ENCODE measurements around the gene BARHL2.

The BARHL2 gene

GRCh38 chr1:90724361-90724760 is 7.3 kb upstream of the BARHL2 start:
- DNase-seq, result no peak

DNA sequence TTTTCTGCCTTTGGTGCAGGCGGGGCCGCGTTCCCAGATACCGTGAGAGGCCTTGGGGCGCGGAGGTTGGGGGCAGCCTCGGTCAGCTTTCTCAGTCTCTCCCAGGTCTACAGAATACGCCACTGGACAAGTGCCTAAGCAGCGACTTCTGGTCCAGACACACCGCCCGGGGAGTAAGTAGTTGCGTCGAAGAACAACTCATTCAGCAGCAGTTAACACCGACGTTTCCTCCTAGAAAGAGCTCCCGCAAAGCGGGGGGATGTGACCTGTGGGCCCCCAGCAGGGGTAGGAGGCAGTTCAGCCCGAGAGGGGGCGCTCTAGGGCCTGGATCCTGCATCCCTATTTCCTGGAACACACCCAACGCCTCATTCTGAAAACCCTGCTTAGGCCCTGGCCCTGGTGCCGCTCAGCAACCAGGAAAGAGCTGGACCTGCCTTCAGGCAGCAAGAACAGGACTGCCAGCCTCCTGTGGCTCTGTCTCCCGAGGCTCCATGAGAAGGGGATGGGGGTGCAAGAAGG is 6.5 kb upstream of the BARHL2 start:
- no peak for DNase-seq

DNA sequence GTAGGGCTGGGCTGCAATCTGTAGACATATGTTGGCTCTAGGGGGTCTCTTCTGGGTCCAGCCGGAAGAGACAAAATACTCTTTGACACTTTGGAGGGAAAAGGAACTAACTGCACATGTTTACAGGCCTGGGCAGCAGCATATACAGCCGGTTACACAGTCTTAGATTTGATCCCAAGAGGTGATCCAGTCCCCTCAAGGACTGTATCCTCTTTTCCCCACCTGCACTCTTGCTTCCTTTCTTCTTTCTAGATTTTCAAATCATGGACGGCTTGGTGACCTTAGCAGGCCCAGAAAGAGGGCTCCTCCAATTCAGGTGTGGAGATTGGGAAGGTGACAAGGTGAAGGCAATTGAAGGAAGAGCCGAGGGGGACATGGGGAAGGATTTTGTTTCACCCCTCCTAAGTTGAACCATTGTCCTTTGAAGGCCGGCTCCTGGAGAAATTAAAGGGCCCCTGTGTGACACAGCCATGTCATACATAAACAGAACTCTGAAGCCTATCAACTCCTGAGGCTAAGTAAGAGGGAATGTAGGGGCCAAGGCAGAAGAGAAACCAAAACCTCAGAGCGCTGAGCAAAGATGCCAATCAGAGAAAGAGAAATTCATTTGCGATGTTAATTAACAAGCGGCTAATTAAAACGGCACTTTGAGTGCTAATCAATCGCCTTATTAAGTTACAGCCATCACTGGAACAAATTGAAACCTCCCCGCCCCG is 5.9 kb upstream of the BARHL2 start:
- DNase-seq, result no peak

GRCh38 chr1:90721210-90722194 is 4.4 kb upstream of the BARHL2 start:
- DNase-seq, result peak; percentile 42

DNA sequence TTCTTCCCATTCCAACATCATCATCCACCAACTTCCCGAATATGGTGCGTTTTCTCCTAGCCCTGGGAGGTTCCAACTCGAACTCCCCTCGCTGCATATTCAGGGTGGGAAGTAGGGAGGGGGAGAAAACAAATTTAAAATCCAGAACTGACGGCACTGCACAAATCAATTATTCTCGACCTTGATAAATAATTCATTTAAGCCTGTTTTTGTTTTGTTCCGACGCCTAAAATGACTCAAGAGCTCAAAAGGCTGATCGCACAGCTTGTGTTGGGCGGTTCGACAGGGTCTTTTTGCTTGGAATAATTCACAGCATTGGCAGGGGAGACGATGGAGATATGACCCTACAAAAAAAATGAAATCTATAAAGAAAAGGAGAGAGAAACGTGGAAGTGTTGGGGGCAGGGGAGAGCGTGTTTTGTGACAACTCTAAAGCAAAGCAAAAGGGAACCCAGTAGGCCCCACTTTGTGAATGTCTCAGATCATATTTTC is 3.1 kb upstream of the BARHL2 start:
- no peak for DNase-seq

DNA sequence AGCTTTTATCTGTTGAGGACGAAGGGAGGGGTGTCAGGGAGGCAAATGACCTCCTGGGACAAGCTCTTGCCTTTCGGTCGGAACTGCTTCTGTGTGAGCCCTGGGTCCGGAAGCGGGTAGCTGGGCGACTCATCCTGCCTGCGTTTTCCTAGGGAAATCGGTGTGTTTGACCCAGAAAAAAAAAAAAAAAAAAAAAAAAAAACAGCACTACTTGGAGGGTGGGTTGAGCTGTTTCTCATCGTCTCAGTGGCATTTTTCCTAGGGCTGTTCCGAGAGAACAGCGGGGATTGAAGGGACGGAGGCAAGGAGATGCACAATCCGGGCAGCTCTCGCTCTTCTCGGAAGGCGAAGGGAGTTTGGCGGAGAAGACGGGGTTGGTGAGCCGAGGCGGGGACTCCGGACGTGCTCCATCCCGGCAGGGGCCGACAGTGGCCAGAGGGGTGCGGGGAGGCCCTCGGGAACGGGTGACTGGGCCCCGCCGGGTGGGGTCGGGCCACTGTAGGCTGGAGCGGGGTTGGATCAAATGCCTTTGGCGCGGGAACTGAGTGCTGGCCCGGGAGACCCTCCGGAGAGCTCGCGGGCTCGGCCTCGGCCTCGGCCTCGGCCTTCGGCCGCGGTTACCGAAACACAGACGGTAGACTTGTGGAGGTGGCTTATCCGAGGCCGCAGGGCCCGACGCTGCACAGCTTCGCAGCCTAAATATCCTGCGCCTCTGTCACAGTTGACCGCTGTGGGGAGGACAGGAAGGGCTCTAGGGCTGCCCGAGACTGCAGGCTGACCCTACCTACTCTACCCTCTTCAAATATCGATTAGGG is 2.4 kb upstream of the BARHL2 start:
- no peak for DNase-seq

DNA sequence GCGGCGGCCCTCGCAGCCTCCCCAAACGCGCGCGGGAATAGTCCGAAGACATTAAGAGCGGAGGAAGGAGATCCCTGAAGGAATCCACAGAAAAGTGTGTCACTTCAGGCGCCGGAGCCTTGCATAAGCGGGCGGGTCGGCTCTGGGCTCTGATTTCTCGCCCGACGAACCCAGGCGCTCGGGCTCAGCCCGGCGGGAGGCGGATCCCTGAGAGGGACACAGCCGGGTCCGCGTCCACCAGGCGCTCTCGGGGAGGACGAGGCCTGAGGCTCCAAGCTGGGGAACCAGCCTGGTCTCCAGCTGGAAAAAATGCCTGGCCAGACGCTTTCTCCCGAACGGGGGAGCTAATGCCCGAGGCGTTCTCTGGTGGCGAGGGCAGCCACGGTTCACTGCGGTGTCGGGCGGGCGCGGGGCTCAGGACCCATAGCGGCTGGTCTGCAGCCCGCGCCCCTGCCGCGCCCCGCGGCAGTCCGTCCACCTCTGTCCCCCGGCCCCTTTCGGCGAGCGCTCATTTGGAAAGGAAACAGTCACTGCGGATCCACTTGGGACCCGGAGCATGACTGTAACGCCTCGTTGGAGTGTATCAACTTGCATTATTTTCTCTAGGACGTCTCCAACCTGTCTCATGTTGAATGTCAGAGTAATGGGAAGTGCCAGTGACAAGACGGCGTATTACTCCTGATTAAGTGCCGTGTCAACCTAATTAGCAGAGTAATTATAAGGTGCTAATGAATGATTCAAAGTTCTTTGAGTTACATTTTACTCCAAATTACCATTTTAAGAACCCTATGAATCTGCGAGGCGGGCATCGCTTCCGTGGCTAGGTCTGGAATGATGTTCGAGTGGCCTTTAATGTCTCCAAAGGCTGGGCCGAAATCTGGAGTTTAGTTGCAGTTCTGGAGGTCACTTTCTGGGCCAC is 1.6 kb upstream of the BARHL2 start:
- DNase-seq, result no peak

DNA sequence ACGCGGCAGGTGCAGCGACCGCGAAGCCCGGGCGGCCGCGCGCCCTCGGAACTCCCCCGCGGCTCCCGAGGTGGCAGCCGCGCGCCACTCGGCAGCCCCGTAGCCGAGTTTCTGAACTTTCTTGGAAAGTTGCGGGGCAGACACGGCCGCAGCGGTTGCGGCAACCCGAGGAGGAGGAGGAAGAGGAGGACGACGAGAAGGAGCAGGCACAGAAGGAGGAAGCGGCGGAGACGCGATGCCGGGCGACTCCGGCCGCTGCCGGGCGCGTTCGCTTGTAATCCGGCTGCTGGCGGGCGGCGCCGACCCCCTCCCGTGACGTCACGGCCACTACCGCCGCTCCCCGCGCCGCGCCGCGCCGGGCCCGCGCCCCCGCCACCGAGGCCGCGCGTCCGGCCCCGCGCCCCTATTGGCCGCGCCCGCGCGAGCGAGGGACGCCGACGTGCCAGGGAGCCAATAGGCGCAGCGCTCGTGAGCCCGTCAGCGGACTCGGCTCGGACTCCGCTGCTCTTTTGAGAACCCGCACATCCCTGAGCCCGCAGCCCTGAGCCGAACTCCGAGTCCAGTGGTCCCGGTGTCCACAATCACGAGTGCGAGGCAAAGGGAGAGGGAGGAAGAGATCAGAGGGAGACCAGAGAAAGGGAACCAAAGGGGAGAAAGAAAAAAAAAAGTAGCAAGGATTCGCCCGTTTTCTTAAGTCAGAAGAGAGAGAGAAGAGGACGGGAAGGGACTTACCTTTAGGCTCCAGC is 736 bp upstream of the BARHL2 start:
- DNase-seq, result peak; percentile 29

DNA sequence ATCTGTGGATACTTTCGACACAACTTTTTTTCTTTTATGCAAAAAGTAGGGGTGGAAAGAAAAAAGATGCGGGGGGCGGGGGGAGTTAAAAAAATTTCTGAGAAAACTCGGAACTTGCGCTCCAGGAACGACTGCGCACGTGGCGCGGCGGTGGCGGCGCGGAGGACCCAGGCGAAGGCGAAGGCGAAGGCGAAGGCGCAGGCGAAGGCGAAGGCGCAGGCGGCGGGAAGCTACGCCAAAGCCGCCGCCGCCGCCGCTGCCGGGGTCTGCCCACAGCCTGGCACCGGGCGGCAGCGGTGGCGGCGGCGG is 208 bp upstream of the BARHL2 start:
- DNase-seq, result no peak

DNA sequence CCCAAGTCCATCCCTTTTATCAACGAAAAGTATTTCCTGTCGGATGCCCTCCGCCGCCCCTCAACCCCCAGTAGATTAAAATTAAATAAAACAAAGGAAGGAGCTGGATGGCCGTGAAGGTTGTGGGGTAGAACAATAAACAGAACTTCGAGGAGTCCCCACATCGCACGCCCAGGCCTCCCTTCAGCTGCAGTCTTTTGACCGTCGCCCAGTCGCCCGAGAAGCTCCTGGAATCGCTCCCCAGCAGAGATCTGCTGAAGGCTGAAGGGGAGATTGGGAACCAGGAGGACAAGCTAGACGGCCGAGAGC is 905 bp downstream of the BARHL2 start:
- no peak for DNase-seq

DNA sequence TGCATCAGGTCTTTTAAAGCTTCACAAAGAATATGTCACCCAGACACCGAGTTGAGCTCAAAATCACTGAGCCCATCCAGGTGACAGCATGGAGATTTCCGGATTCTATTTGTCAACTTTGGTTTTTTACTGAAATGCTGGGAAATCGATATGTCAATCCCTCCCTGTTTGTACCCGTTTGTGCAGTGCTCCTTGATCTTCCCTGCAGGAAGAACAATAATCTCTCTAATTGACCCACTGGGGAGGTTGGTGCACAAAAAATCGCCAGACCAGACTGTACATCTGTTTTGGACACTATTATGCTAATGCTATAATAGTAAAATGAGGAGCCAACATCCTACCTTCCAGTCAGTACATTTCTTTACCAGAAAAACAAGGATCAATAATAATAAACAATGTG is 1.8 kb downstream of the BARHL2 start:
- no peak for DNase-seq

DNA sequence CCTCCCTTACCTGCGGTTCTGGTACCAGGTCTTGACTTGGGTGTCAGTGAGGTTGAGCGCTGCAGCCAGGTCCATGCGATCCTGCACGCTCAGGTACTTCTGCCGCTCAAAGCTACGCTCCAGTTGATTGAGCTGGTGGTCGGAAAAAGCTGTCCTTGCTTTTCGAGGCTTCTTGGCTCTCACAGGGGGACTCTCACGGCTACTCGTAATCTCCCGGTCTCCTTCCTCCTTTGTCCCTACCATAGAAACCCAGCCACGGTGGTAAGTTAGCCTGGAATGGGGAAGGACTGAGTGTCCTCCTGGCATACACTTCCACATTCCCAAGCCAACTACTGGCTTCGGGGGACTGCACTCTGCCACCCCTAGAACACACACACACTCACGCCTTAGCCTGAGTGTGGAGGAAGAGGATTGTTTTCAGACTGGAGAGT is 2.6 kb downstream of the BARHL2 start:
- no peak for DNase-seq

- no peak for DNase-seq
These were observed 3.2 kb downstream of the BARHL2 start for GRCh38 chr1:90713741-90714509.

DNA sequence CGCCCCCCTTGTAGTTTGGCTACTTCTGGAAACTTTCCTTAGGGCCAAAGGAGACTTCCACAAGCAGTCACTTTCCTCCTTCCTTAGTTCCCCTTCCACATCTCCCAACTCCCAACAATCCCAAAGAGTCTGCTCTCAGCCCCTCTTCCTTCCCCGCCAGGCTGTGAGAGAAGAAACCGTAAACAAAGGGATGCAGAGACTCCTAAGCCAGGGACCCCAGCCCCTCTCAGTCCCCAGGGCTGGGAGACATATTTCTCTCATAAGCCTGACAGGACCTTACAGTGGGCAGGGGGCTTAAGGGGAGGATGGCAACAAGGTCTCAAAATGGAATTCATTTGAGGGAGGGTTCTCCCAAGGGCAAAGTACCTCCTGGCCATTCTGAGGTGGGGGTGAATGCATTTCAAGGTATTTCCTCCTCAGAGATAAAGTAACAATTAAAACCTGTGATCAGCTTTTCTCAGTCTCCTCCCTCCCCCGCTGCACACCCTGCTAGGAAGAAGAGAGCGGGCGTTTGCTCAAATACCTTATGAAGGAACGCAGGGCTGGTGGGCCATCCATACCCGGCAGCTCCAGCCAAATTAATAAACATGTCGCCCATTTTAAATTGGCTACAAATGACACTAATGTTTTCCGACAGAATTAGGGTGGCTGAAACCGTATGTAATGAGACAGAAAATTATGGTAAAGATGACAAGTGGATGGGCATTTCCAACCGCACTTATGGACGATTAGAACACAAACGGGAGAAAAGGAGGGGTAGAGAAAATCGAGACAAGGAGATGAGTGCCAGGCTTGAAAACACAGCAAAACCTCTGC is 4.0 kb downstream of the BARHL2 start:
- DNase-seq, result no peak

DNA sequence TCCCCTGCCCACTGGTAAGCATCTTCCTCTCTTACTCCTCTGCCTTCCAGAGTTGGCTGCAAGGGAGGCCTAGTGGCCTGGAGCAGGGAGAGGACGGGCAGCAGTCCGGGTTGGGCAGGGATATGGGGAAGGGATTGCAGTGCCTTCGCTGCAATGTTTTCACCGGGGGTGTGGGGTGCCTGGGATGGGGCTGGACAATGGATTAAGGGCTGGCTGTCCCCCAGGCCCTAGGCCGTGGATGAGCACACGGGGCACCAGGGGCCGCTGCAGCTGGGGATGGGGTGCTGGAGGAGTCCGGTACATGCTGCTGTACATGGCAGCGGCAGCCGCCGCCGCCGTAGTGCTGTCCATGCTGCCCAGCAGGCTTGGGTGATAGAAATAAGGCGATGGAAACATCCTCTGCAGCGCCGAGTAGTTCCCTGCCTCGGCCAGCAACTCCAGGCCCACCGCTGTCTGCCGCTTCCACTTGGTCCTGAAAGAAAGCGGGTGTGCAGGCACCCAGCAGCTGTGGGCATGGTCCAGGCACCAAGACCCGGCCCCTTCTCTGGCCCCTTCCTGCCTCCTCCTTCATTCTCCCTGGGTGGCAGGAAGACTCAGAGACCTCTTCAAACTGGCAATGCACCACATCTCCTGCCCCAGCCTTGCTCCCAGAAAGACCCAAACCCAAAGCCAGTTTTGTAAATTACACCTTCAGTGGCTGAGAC is 4.8 kb downstream of the BARHL2 start:
- DNase-seq, result no peak

GRCh38 chr1:90711696-90712095 is 5.4 kb downstream of the BARHL2 start:
- DNase-seq, result no peak

GRCh38 chr1:90710579-90711536 is 6.2 kb downstream of the BARHL2 start:
- no peak for DNase-seq

- DNase-seq, result no peak
These were observed 7.6 kb downstream of the BARHL2 start for GRCh38 chr1:90709535-90709934.
